ENCODE measurements around the gene SMYD3. TPM values are rescaled to one million over a fixed set of nuclear protein-coding genes. Genes with fewer than 3 reads are reported as not detected.

The SMYD3 gene
- total and polyA plus RNA-seq, 2 of the 4 experiments (the other 2 are of a cell fraction) = 26.5 to 37.6 TPM

DNA sequence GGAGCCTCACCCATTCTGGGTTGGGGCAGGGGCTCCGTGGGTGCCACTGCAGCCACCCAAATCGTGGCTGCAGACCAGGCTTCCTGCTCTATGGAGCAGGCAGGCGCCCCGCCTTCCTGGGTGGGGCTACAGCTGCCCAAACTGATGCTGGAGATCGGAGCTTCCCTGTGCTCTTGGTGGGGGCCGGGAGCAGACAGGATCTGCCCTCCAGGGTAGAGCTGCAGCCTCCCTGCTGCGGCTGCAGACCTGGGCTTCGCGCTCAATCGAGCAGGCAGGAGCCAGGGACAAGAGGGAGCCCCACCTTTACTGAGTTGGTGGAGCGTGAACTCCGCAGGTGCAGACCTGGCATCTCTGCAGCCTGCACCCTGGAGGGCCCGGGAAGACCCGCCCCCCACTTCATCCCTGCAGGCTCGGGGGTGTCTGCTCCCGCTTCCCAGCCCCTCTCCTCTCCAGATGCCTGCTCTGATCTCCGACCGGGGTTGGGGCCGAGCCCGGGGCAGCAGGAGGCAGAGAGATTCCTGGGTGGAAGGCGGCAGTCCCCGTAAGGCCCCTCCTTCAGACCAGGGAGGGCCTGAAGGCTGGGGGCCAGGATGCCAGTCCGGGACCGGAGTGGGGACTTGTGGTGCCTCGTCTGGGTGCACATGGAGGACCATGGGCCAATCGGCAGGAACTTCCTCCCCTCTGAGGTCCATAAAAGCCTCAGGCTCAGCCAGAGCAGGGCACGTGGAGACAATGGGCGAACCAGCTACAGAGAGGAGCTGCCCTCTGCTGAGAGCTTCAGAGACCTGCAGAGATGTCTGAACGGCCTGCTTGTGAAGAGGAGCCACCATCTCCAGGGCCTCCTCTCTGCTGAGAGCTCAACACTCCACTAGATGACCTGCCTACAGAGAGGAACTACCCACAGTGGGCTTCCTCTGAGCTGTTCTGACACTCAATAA is 359.3 kb downstream of the SMYD3 start:
- no TSS peak for BruUV-seq (replicated peaks)
- POLR2A ChIA-PET (ENCODE audit: unreplicated experiment) = no interaction called here

More for the DNA sequence above, 359.3 kb downstream of the SMYD3 start:
- no peak overlapping the region for H4K8ac ChIP-seq (ENCODE audit: low read depth in 2 of 2, low read length in 2 of 2)
- no peak overlapping the region for H3K14ac ChIP-seq (replicated peaks; ENCODE audit: low read depth, low read length)
- H3K4me1 ChIP-seq (ENCODE audit: control insufficient read depth, insufficient read depth, low read length) = peaks cover under 1% of the 10 kb centered on the region; the same call in 1 of the 2 replicates
- H3K9me3 ChIP-seq (ENCODE audit: control insufficient read depth, insufficient read depth, low read length) = no peaks in the 10 kb centered on the region
- H2BK120ac ChIP-seq (ENCODE audit: low read depth, low read length) = no peak overlapping the region
- H2AK5ac ChIP-seq (ENCODE audit: low read depth, low read length) = no peak overlapping the region
- H2AK9ac ChIP-seq (replicated peaks; ENCODE audit: low read depth, low read length, poor library complexity) = no peak overlapping the region
- H2BK15ac ChIP-seq (ENCODE audit: low read depth, low read length) = no peak overlapping the region
- H3K9ac ChIP-seq (ENCODE audit: low read depth, low read length) = no peak overlapping the region
- H4K5ac ChIP-seq (ENCODE audit: low read depth, low read length) = no peak overlapping the region
- no peak overlapping the region for H3K4me2 ChIP-seq (ENCODE audit: low read depth, low read length)
- no peak overlapping the region for H2BK5ac ChIP-seq (ENCODE audit: low read depth, low read length, poor library complexity, severe bottlenecking)
- no peak overlapping the region for H4K91ac ChIP-seq (ENCODE audit: insufficient read depth, low read depth, low read length)
- no peaks in the 10 kb centered on the region; the same call in 1 of the 2 replicates for H3K36me3 ChIP-seq (ENCODE audit: control insufficient read depth, insufficient read depth, low read length)
- 93% methylated on average over 9 of the region's 29 CpGs; no CpG with 5 or more reads in 1 of the 2 experiments for WGBS, 2 experiments (ENCODE audit: extremely low coverage in 2 of 2, insufficient read length in 1 of 2)
- H4K20me1 ChIP-seq (ENCODE audit: insufficient read depth, low read length) = no peaks in the 10 kb centered on the region
- H2BK20ac ChIP-seq (ENCODE audit: low read depth, low read length) = no peak overlapping the region
- no peak for ATAC-seq (ENCODE audit: low read depth)
- no peak overlapping the region for H3K18ac ChIP-seq (ENCODE audit: low read depth, low read length)
- no peak overlapping the region for H3K4ac ChIP-seq (ENCODE audit: low read depth, low read length)
- in situ Hi-C loops (cut with MboI; ENCODE audit: low sequenced_read_pairs) = no loop called here
- no peak overlapping the region for H3K27ac ChIP-seq (ENCODE audit: insufficient read depth, low read length)
- no peak for DNase-seq
- intact Hi-C loops (cut with micrococcal nuclease) = no loop called here
- dilution Hi-C loops (cut with HindIII; ENCODE audit: low sequenced_read_pairs, unreplicated experiment) = no loop called here
- no peak overlapping the region for H2AFZ ChIP-seq (replicated peaks; ENCODE audit: low read length, poor library complexity)
- H3K23ac ChIP-seq (ENCODE audit: low read depth, low read length) = no peak overlapping the region
- no peaks in the 10 kb centered on the region for H3K27me3 ChIP-seq (ENCODE audit: control insufficient read depth, insufficient read depth, low read length)
- no peak overlapping the region for H3K4me3 ChIP-seq (ENCODE audit: insufficient read depth, low read depth, low read length)
- CTCF ChIA-PET = no interaction called here
- TF ChIP-seq FOS (IDR thresholded peaks at IDR 0.05; ENCODE audit: low read depth, low read length) = no peak
- no peak for TF ChIP-seq SMC3 (IDR thresholded peaks at IDR 0.05; ENCODE audit: low read depth, low read length)
- no peak for TF ChIP-seq CTCF (conservative IDR thresholded peaks at IDR 0.05; ENCODE audit: low read depth, low read length)
- no peak for TF ChIP-seq BHLHE40 (IDR thresholded peaks at IDR 0.05; ENCODE audit: low read depth, low read length)
- TF ChIP-seq MAZ (IDR thresholded peaks at IDR 0.05; ENCODE audit: borderline replicate concordance, low read depth, low read length) = no peak
- TF ChIP-seq NFE2L2 (IDR thresholded peaks at IDR 0.05; ENCODE audit: low read depth, low read length) = no peak
- no peak for TF ChIP-seq CHD1 (IDR thresholded peaks at IDR 0.05; ENCODE audit: low read depth, low read length)
- no peak for TF ChIP-seq MAFK (IDR thresholded peaks at IDR 0.05; ENCODE audit: low read depth, low read length)
- TF ChIP-seq MXI1 (IDR thresholded peaks at IDR 0.05; ENCODE audit: borderline replicate concordance, low read depth, low read length) = no peak
- TF ChIP-seq ELK1 (IDR thresholded peaks at IDR 0.05; ENCODE audit: borderline replicate concordance, low read depth, low read length) = no peak
- TF ChIP-seq CEBPB (IDR thresholded peaks at IDR 0.05; ENCODE audit: low read depth, low read length) = no peak
- TF ChIP-seq RFX5 (IDR thresholded peaks at IDR 0.05; ENCODE audit: low read depth, low read length) = no peak
- no peak for TF ChIP-seq USF2 (IDR thresholded peaks at IDR 0.05; ENCODE audit: low read depth, low read length)
- TF ChIP-seq RCOR1 (IDR thresholded peaks at IDR 0.05; ENCODE audit: insufficient replicate concordance, low read length) = no peak
- H3K56ac ChIP-seq (ENCODE audit: extremely low read depth, insufficient read depth, low read length) = no peak overlapping the region
- 0 out of 4 replicates have a peak, but pooled peaks cover 0 to under 1% of the 10 kb centered on the region in 2 experiments for H3K79me1 ChIP-seq (ENCODE audit: low read depth in 1 of 2, low read length in 2 of 2)
- peaks cover 11% of the 10 kb centered on the region for H3K9me1 ChIP-seq (ENCODE audit: insufficient read depth, low read length)
